Adipocyte (in vitro differentiated cells): Measurements from ENCODE around the gene GOLGA1.

Source experiments
- DNase-seq: peaks from one replicate; pipeline ENCODE4 v3.0.0-alpha.2; 2015; ENCODE audit warnings: low read depth
- H3K27me3 ChIP-seq: replicated peaks from 2 replicates; pipeline ENCODE4 v1.7.0; 2013; ENCODE audit warnings: mild to moderate bottlenecking, low read length, moderate library complexity; ENCODE audit not compliant: control insufficient read depth, insufficient read depth
- H3K36me3 ChIP-seq: 2 replicates; pipeline ENCODE4 v1.7.0; 2013; ENCODE audit warnings: low read length, mild to moderate bottlenecking, moderate library complexity; ENCODE audit not compliant: control insufficient read depth, insufficient read depth, severe bottlenecking
- H3K4me1 ChIP-seq: 2 replicates; pipeline ENCODE4 v1.7.0; 2013; ENCODE audit warnings: mild to moderate bottlenecking, low read length, moderate library complexity; ENCODE audit not compliant: control insufficient read depth, insufficient read depth
- H3K4me3 ChIP-seq: 2 replicates; pipeline ENCODE4 v1.7.0; 2013; ENCODE audit warnings: mild to moderate bottlenecking, low read length, moderate library complexity
- H3K9ac ChIP-seq: 2 replicates; pipeline ENCODE4 v1.7.0; 2013; ENCODE audit warnings: mild to moderate bottlenecking, low read length, moderate library complexity
- H3K9me3 ChIP-seq: 2 replicates; pipeline ENCODE4 v1.7.0; 2013; ENCODE audit warnings: mild to moderate bottlenecking, low read length, moderate library complexity; ENCODE audit not compliant: control insufficient read depth

GOLGA1 gene

DNA sequence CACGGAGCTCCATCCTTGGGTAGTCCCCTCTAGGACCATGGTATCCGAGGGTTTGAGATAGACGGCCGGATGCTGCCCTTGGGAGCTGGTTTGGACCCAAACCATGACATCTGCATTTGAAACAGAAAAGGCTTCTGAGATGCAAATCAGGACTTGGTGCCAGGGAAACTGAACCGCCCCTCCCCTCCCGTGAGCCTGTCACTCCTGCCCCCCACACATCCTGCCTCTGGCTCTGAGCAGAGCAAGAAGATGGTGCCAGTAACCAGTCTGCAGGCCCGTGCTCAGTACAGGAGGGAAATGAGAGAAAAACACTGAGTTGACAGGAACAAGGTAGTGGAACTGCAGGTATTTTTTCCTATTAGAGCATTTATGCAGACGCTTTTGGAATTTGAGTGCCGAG, 60.4 kb downstream of the GOLGA1 start:
- no peak for DNase-seq
- Histone ChIP-seq H3K36me3 (peaks cover 83% of the 10 kb centered on the region), H3K4me3 (no peak overlapping the region), H3K9me3 (no peaks in the 10 kb centered on the region), H3K4me1 (peaks cover 4% of the 10 kb centered on the region), H3K9ac (no peak overlapping the region), H3K27me3 (no peaks in the 10 kb centered on the region)

DNA sequence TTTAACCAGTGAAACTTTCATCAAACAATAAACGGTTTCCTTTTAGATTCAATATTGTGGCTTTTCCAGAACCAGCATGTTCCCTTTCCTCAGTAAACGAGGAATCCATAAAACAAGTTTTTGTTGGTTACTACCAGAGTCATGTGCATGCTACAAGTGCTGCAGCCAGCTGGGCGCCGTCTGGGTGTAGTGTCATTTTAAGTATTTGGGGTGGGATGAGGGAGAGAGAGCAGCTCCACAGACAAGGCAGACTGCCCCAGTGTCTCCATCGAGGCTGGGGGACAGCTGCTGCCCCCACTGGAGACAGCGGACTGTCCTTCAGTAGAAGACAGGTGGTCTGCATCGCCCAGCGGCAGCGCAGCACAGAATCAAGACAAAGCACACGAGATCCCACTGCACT, 61.7 kb downstream of the GOLGA1 start:
- Histone ChIP-seq H3K9me3 (no peaks in the 10 kb centered on the region), H3K9ac (no peak overlapping the region), H3K4me3 (no peak overlapping the region), H3K4me1 (peaks cover 4% of the 10 kb centered on the region), H3K36me3 (peaks cover 84% of the 10 kb centered on the region), H3K27me3 (no peaks in the 10 kb centered on the region)
- DNase-seq: no peak

- H3K36me3 ChIP-seq: peaks cover 90% of the 10 kb centered on the region
These were observed 62.4 kb downstream of the GOLGA1 start for GRCh38 chr9:124878518-124878917.

DNA sequence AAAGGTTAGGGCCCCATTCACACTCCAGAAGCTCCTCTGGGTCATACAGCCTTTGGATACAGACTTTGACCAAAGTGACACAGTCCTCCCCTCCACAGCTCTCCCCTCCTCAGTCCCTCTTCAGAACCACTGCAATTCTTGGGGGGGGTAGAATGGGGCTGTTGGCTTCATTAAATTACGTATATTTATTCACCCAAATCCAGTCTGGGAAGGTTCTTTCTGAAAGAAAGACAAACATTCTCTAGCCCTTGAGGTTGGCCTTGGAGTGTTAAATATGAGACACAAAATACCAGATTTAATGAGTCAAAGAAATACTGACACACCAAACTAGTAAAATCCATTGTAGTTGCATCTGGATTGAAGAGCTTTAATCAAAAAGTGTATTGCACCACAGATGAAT, 62.9 kb downstream of the GOLGA1 start:
- Histone ChIP-seq H3K4me1 (peaks cover 7% of the 10 kb centered on the region), H3K9ac (no peak overlapping the region), H3K4me3 (no peak overlapping the region), H3K36me3 (peaks cover 94% of the 10 kb centered on the region), H3K9me3 (no peaks in the 10 kb centered on the region), H3K27me3 (no peaks in the 10 kb centered on the region)
- peak; percentile 12 for DNase-seq

More at GRCh38 chr9:124878518-124878917, 62.4 kb downstream of the GOLGA1 start:
- peaks cover 4% of the 10 kb centered on the region for H3K4me1 ChIP-seq
- no peak for DNase-seq
- no peaks in the 10 kb centered on the region for H3K9me3 ChIP-seq
- H3K4me3 ChIP-seq: no peak overlapping the region
- no peaks in the 10 kb centered on the region for H3K27me3 ChIP-seq
- no peak overlapping the region for H3K9ac ChIP-seq

- Histone ChIP-seq H3K36me3 (peaks cover 88% of the 10 kb centered on the region), H3K4me3 (no peak overlapping the region), H3K4me1 (peaks cover 14% of the 10 kb centered on the region), H3K9me3 (no peaks in the 10 kb centered on the region), H3K9ac (no peak overlapping the region), H3K27me3 (no peaks in the 10 kb centered on the region)
- DNase-seq: no peak
These were observed 63.7 kb downstream of the GOLGA1 start for GRCh38 chr9:124877021-124877782.

DNA sequence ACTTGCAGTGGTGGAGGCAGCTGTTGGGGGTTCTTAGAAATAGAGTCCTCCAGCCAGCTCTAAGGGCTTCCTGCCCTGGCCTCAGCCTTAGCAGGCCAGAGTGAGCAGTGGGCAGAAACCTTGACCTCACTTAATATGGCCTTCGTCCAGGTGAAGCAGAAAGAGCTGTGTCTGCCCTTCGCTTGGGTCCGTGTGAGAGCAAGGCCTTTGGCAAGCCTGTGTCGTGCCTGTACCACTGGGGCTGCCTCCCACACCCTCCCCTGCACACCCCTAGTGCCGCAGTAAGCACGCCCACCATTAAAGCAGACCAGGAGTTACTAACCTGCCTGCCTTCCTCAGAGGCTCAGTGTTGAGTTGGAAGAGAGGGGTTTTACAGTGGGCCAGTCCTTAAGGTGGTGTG, 65.4 kb downstream of the GOLGA1 start:
- Histone ChIP-seq H3K4me3 (no peak overlapping the region), H3K27me3 (no peaks in the 10 kb centered on the region), H3K9me3 (no peaks in the 10 kb centered on the region), H3K9ac (no peak overlapping the region), H3K36me3 (peaks cover 71% of the 10 kb centered on the region), H3K4me1 (peaks cover 31% of the 10 kb centered on the region)
- DNase-seq: no peak

- peaks cover 53% of the 10 kb centered on the region for H3K36me3 ChIP-seq
- no peaks in the 10 kb centered on the region for H3K27me3 ChIP-seq
- DNase-seq: no peak
- no peak overlapping the region for H3K9ac ChIP-seq
- no peaks in the 10 kb centered on the region for H3K9me3 ChIP-seq
- peaks cover 36% of the 10 kb centered on the region for H3K4me1 ChIP-seq
- H3K4me3 ChIP-seq: no peak overlapping the region
These were observed 67.2 kb downstream of the GOLGA1 start for GRCh38 chr9:124873664-124874063.

DNA sequence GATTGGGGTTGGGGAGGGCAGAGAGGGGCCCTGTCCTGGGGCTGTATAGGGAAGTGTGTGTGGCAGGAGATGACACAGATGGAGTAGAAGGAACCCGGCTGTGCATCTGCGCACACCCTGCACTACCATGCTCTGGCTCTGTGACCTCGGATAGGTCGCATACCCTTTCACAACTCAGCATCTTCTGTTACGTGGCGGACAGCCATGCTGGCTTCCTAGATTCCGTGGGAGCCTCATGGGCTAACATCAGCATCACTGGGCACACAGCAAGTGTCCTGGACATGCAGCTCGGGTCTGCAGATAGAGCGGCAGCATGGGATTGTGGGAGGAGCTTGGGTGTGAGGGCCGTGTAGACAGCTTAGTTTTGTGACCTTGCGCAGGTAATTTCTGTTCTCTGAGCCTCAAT, 69.7 kb downstream of the GOLGA1 start:
- H3K4me1 ChIP-seq: peaks cover 43% of the 10 kb centered on the region
- H3K9ac ChIP-seq: peak overlapping the region; percentile 25
- peak overlapping the region; percentile 93 for H3K4me3 ChIP-seq
- peaks cover 29% of the 10 kb centered on the region for H3K36me3 ChIP-seq
- no peak for DNase-seq
- no peaks in the 10 kb centered on the region for H3K27me3 ChIP-seq
- H3K9me3 ChIP-seq: no peaks in the 10 kb centered on the region

- Histone ChIP-seq H3K9me3 (no peaks in the 10 kb centered on the region), H3K36me3 (peaks cover 24% of the 10 kb centered on the region), H3K4me1 (peaks cover 43% of the 10 kb centered on the region), H3K4me3 (peak overlapping the region; percentile 93), H3K27me3 (no peaks in the 10 kb centered on the region), H3K9ac (peak overlapping the region; percentile 95)
- DNase-seq: no peak
These were observed 70.2 kb downstream of the GOLGA1 start for GRCh38 chr9:124870723-124871122.

DNA sequence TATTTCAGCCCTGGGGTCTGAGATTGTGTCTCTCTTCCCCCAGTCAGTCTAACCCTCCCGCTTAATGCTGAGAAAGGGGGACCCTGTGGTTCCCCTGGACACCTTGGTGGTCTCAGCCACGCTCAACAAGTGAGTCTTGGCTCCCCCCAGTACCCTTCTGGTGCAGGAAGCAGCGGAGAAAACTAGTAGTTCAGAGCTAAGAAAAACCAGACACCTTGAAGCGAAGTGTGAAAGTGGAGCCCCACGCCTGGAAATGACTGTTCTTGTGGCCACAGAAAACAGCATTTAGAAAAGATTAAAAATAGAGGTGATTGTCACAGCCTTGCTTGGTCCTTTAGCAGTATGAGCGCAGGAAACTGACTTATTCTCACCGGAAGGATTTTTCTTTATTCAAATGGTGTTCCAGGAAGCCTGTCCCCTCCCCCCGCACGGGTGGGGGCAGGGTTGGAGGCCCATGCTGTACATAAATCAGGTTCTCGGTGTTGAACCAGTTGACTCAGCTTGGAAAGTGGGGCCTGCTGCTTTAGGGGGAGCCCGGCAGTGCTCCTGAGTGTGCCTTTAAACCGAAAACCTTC, 70.8 kb downstream of the GOLGA1 start:
- H3K4me1 ChIP-seq: peaks cover 43% of the 10 kb centered on the region
- H3K9ac ChIP-seq: peak overlapping the region; percentile 95
- peak; percentile 47 for DNase-seq
- H3K9me3 ChIP-seq: no peaks in the 10 kb centered on the region
- peak overlapping the region; percentile 93 for H3K4me3 ChIP-seq
- no peaks in the 10 kb centered on the region for H3K27me3 ChIP-seq
- H3K36me3 ChIP-seq: peaks cover 18% of the 10 kb centered on the region

DNA sequence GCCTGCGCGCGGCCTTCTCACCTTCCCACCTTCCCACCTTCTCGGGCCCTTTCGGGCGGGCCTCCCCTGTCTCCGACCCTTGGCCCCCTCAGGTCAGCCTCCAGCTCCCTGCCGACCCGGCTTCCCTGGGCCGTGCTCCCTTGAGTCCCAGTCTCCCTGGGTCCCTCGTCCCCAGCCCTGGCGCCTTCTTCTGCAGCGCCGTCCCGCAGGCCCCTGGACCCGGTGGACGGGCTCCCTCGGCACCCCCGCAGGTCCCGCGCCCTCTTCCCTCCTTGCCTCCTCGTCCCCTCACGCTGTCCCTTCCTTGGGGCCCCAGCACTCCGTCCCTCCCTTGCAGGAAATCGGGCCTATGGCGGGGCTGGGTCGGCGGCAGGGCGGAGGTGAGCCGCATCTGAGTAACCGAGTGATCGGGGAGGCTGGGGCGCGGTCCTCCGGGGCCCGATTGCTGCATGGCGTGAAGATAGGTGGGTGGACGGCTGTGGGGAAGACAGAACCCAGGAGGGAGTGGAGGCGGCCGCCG, 71.4 kb downstream of the GOLGA1 start:
- Histone ChIP-seq H3K9me3 (no peaks in the 10 kb centered on the region), H3K9ac (peak overlapping the region; percentile 95), H3K4me1 (peaks cover 43% of the 10 kb centered on the region), H3K4me3 (peak overlapping the region; percentile 93), H3K27me3 (no peaks in the 10 kb centered on the region), H3K36me3 (peaks cover 12% of the 10 kb centered on the region)
- peak; percentile 76 for DNase-seq
